ENCODE results near the gene TNFRSF12A. TPM values are rescaled to one million over a fixed set of nuclear protein-coding genes. Genes with fewer than 3 reads are reported as not detected.
"Not testable (repeated sequence)": the region's sequence is repeated elsewhere in the genome, so short reads cannot be mapped to it uniquely, and the experiment has no call there.

Gene TNFRSF12A
- total RNA-seq, 1 experiment from 2014 or later: 147 TPM

DNA sequence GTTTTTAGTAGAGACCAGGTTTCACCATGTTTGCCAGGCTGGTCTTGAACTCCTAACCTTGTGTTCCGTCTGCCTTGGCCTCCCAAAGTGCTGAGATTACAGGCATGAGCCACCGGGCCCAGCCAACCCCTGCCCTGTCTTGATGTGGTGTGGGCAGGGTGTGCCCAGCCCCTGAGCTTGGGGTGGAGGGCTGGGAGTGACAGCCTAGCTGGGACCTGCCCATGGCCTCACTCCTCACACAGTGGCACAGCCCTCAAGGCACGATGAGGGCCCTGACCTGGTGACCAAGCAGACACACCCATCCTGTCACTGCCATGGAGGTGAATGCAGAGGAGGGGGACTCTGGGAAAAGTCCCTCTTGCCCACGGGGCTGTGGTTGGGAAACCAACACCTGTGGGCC, 48.3 kb downstream of the TNFRSF12A start:
- H3K36me3 Mint-ChIP-seq (ENCODE audit: insufficient read depth in 1 of 3, low read depth in 3 of 3): no peaks in the 10 kb centered on the region; a peak in 1 of 7 replicates
- no CpG with 5 or more reads among the region's 4 CpGs for WGBS (ENCODE audit: extremely low coverage, insufficient read length, low lambda C conversion rate)
- H3K27ac ChIP-seq (ENCODE audit: insufficient read length, low read depth, low read length): no peak overlapping the region
- no peak overlapping the region for H3K4ac ChIP-seq (ENCODE audit: low read depth, low read length)
- peaks cover 9% of the 10 kb centered on the region for H3K27me3 Mint-ChIP-seq (ENCODE audit: low read depth)
- no peaks in the 10 kb centered on the region for H3K79me1 ChIP-seq (ENCODE audit: insufficient read depth, low read depth, low read length, poor library complexity, severe bottlenecking)
- no peak overlapping the region for H2AFZ ChIP-seq (ENCODE audit: low read length)
- H2AK5ac ChIP-seq (ENCODE audit: insufficient read length, low read length): no peak overlapping the region
- H3K4me3 Mint-ChIP-seq: peak overlapping the region in 1 of 2 experiments; percentile 44; a peak in 1 of 5 replicates
- H3K18ac ChIP-seq (ENCODE audit: insufficient read length, low read depth, low read length): no peak overlapping the region
- no peak overlapping the region for H2BK120ac ChIP-seq (ENCODE audit: low read depth, low read length, poor library complexity, severe bottlenecking)
- no peaks in the 10 kb centered on the region for H3K23me2 ChIP-seq (ENCODE audit: insufficient read length, low read depth, low read length, poor library complexity, severe bottlenecking)
- no peak overlapping the region for H3K9ac ChIP-seq (ENCODE audit: extremely low read depth, insufficient read length, low read length)
- H2BK20ac ChIP-seq (ENCODE audit: low read depth, low read length, poor library complexity, severe bottlenecking): no peak overlapping the region
- no peak overlapping the region for H2BK5ac ChIP-seq (ENCODE audit: insufficient read length, low read length)
- H2BK15ac ChIP-seq (ENCODE audit: low read depth, low read length): no peak overlapping the region
- no peak overlapping the region for H3K4me2 ChIP-seq (ENCODE audit: insufficient read depth, insufficient read length, low read length)
- H3T11ph ChIP-seq (ENCODE audit: low read length): no peak overlapping the region
- H3K9me3 Mint-ChIP-seq: no peaks in the 10 kb centered on the region; a peak in 1 of 5 replicates
- H3K4me1 Mint-ChIP-seq: peaks cover 30 to 33% of the 10 kb centered on the region in 2 experiments
- no peak for DNase-seq
- H4K91ac ChIP-seq (ENCODE audit: insufficient read length, low read depth, low read length): no peak overlapping the region
- no peaks in the 10 kb centered on the region for H4K20me1 ChIP-seq (ENCODE audit: control insufficient read depth, insufficient read depth, insufficient read length)
- no peak overlapping the region for H4K8ac ChIP-seq (replicated peaks; ENCODE audit: insufficient read length, low read depth, low read length)
- no peak overlapping the region for H3K23ac ChIP-seq (ENCODE audit: insufficient read length, low read depth, low read length)
- no peaks in the 10 kb centered on the region for H3K9me3 ChIP-seq (ENCODE audit: control insufficient read depth, low read depth, low read length)
- H2BK12ac ChIP-seq (ENCODE audit: insufficient read length, low read depth, low read length): no peak overlapping the region
- H3K4me1 ChIP-seq (ENCODE audit: insufficient read depth, low read length): no peaks in the 10 kb centered on the region; the same call in 1 of the 2 replicates
- H3K14ac ChIP-seq (ENCODE audit: insufficient read depth, low read length): no peak overlapping the region
- H3K56ac ChIP-seq (ENCODE audit: insufficient read length, low read depth, low read length): no peak overlapping the region
- H3K79me2 ChIP-seq (ENCODE audit: insufficient read depth, low read length): no peaks in the 10 kb centered on the region
- TF ChIP-seq, protein P1, sequence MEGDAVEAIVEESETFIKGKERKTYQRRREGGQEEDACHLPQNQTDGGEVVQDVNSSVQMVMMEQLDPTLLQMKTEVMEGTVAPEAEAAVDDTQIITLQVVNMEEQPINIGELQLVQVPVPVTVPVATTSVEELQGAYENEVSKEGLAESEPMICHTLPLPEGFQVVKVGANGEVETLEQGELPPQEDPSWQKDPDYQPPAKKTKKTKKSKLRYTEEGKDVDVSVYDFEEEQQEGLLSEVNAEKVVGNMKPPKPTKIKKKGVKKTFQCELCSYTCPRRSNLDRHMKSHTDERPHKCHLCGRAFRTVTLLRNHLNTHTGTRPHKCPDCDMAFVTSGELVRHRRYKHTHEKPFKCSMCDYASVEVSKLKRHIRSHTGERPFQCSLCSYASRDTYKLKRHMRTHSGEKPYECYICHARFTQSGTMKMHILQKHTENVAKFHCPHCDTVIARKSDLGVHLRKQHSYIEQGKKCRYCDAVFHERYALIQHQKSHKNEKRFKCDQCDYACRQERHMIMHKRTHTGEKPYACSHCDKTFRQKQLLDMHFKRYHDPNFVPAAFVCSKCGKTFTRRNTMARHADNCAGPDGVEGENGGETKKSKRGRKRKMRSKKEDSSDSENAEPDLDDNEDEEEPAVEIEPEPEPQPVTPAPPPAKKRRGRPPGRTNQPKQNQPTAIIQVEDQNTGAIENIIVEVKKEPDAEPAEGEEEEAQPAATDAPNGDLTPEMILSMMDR (conservative IDR thresholded peaks at IDR 0.05): no peak
- H4K5ac ChIP-seq (ENCODE audit: insufficient read length, low read depth, low read length): no peak overlapping the region
- no peak overlapping the region for H3K27ac Mint-ChIP-seq
- H3K27me3 ChIP-seq (ENCODE audit: insufficient read depth, low read length): no peaks in the 10 kb centered on the region

DNA sequence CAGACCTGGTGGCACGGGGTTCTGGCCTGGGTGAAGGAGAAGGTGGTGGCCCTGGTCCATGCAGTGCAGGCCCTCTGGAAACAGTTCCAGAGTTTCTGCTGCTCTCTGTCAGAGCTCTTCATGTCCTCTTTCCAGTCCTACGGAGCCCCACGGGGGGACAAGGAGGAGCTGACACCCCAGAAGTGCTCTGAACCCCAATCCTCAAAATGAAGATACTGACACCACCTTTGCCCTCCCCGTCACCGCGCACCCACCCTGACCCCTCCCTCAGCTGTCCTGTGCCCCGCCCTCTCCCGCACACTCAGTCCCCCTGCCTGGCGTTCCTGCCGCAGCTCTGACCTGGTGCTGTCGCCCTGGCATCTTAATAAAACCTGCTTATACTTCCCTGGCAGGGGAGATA, 49.0 kb downstream of the TNFRSF12A start:
- H3K36me3 Mint-ChIP-seq (ENCODE audit: insufficient read depth in 1 of 3, low read depth in 3 of 3): not testable (repeated sequence)

More for the DNA sequence above, 49.0 kb downstream of the TNFRSF12A start:
- not testable (repeated sequence) for H4K91ac ChIP-seq (ENCODE audit: insufficient read length, low read depth, low read length); H3K4ac ChIP-seq (ENCODE audit: low read depth, low read length); H3K4me2 ChIP-seq (ENCODE audit: insufficient read depth, insufficient read length, low read length); H3K14ac ChIP-seq (ENCODE audit: insufficient read depth, low read length); H3K27ac Mint-ChIP-seq; H3K4me1 ChIP-seq (ENCODE audit: insufficient read depth, low read length); H4K5ac ChIP-seq (ENCODE audit: insufficient read length, low read depth, low read length); H3K23me2 ChIP-seq (ENCODE audit: insufficient read length, low read depth, low read length, poor library complexity, severe bottlenecking); H3K9ac ChIP-seq (ENCODE audit: extremely low read depth, insufficient read length, low read length); H3K27ac ChIP-seq (ENCODE audit: insufficient read length, low read depth, low read length); H2BK15ac ChIP-seq (ENCODE audit: low read depth, low read length); H3K23ac ChIP-seq (ENCODE audit: insufficient read length, low read depth, low read length); H3K9me3 ChIP-seq (ENCODE audit: control insufficient read depth, low read depth, low read length); H3K56ac ChIP-seq (ENCODE audit: insufficient read length, low read depth, low read length); H3K9me3 Mint-ChIP-seq; H3T11ph ChIP-seq (ENCODE audit: low read length); H3K79me1 ChIP-seq (ENCODE audit: insufficient read depth, low read depth, low read length, poor library complexity, severe bottlenecking); DNase-seq; H3K4me3 Mint-ChIP-seq; H3K79me2 ChIP-seq (ENCODE audit: insufficient read depth, low read length); H3K18ac ChIP-seq (ENCODE audit: insufficient read length, low read depth, low read length); H2BK120ac ChIP-seq (ENCODE audit: low read depth, low read length, poor library complexity, severe bottlenecking); H3K27me3 ChIP-seq (ENCODE audit: insufficient read depth, low read length); H2AFZ ChIP-seq (ENCODE audit: low read length); H4K8ac ChIP-seq (replicated peaks; ENCODE audit: insufficient read length, low read depth, low read length); H2BK12ac ChIP-seq (ENCODE audit: insufficient read length, low read depth, low read length); H2AK5ac ChIP-seq (ENCODE audit: insufficient read length, low read length); H2BK5ac ChIP-seq (ENCODE audit: insufficient read length, low read length); H4K20me1 ChIP-seq (ENCODE audit: control insufficient read depth, insufficient read depth, insufficient read length); H2BK20ac ChIP-seq (ENCODE audit: low read depth, low read length, poor library complexity, severe bottlenecking)
- WGBS (ENCODE audit: extremely low coverage, insufficient read length, low lambda C conversion rate): no CpG with 5 or more reads among the region's 11 CpGs
- Mint-ChIP-seq H3K4me1 (peaks cover 23 to 29% of the 10 kb centered on the region in 2 experiments), H3K27me3 (ENCODE audit: low read depth) (peaks cover 15% of the 10 kb centered on the region)

All from H9 (cell line).